Gastroesophageal sphincter (tissue), 4 donors: Measurements from ENCODE around the gene SLC25A12. TPM values are rescaled to one million over a fixed set of nuclear protein-coding genes. Genes with fewer than 3 reads are reported as not detected.
A peak's percentile ranks its signal among the peaks of the same experiment; 100 is the strongest.

Experiments
- ATAC-seq: fragments of 150-250 bp; one replicate; pipeline ENCODE4 v1.9.1; 2016; ENCODE audit warnings: mild to moderate bottlenecking, moderate library complexity
- H3K27ac ChIP-seq, 4 donors: fragments of 200-600 bp; sonication (generic) in 3 of 4; 1 replicate in 3 of 4; 2 replicates in 1 of 4; pipeline ENCODE4 v1.5.1; 2016 to 2019
- H3K27me3 ChIP-seq: fragments of 200-600 bp; sonication (generic); one replicate; pipeline ENCODE4 v1.5.1; 2019
- H3K36me3 ChIP-seq, 2 donors: fragments of 200-600 bp; sonication (generic); one replicate each; pipeline ENCODE4 v1.5.1; 2019; ENCODE audit warnings: control low read depth in 1 of 2
- H3K4me1 ChIP-seq, 3 donors: fragments of 200-600 bp; sonication (generic); 1 replicate in 2 of 3; 2 replicates in 1 of 3; pipeline ENCODE4 v1.5.1; 2016 to 2019; ENCODE audit warnings: control low read depth in 2 of 3
- H3K4me3 ChIP-seq, 2 donors: fragments of 200-600 bp; sonication (generic); one replicate each; pipeline ENCODE4 v1.5.1; 2019; ENCODE audit warnings: mild to moderate bottlenecking in 1 of 2, moderate library complexity in 1 of 2
- H3K9me3 ChIP-seq, 3 donors: fragments of 200-600 bp; sonication (generic); one replicate each; pipeline ENCODE4 v1.5.1; 2017 to 2019; ENCODE audit warnings: control low read depth in 2 of 3
- CTCF ChIP-seq, 4 experiments: fragments of 200-600 bp in 2 of 4; fragments of 450-650 bp in 2 of 4; sonication (generic) in 1 of 4; IDR thresholded peaks; one replicate each; pipeline ENCODE4 v1.5.1; 2017 to 2019; ENCODE audit warnings: antibody characterized with exemption in 4 of 4, mild to moderate bottlenecking in 2 of 4, moderate library complexity in 2 of 4
- EP300 ChIP-seq: sonication (generic); formaldehyde crosslinking; IDR thresholded peaks from one replicate; pipeline ENCODE4 v1.6.1; 2017; ENCODE audit warnings: antibody characterized with exemption, mild to moderate bottlenecking
- POLR2A ChIP-seq, 2 donors: fragments of 450-650 bp; IDR thresholded peaks; one replicate each; pipeline ENCODE4 v1.6.1; 2017; ENCODE audit warnings: antibody characterized with exemption in 2 of 2, mild to moderate bottlenecking in 2 of 2, moderate library complexity in 1 of 2
- POLR2AphosphoS5 ChIP-seq: sonication (generic); formaldehyde crosslinking; IDR thresholded peaks from one replicate; pipeline ENCODE4 v1.6.1; 2017; ENCODE audit warnings: antibody characterized with exemption
- WGBS, 2 donors: methylation state at CpG; one replicate each; pipeline ENCODE4 v1.1.5; 2018; ENCODE audit warnings: low coverage in 1 of 2; 5-methylcytosine and 5-hydroxymethylcytosine counted together
- total RNA-seq, 4 donors: library from RNA; depleted of rRNA; stranded (reverse); fragments of >200 nt; gene quantifications; one replicate each; pipeline ENCODE4 v1.1.0, GENCODE V29; 2016

SLC25A12 gene
- total RNA-seq, 4 donors from 2014 or later = 54.9 to 82.7 (median 70.5) TPM

- H3K36me3 ChIP-seq = peaks cover 3 to 97% of the 10 kb centered on the region in 2 donors
- H3K27ac ChIP-seq = no peak overlapping the region
- H3K4me1 ChIP-seq = no peaks in the 10 kb centered on the region
- no peaks in the 10 kb centered on the region for H3K9me3 ChIP-seq
- TF ChIP-seq EP300 (no peak), CTCF (IDR thresholded peaks at IDR 0.05) (no peak), POLR2A (IDR thresholded peaks at IDR 0.05) (no peak), POLR2AphosphoS5 (no peak)
- ATAC-seq = no peak
- WGBS, 2 donors = 69 to 96% methylated on average over 2 to 3 of the region's 3 CpGs
- H3K27me3 ChIP-seq = no peaks in the 10 kb centered on the region
- H3K4me3 ChIP-seq = no peak overlapping the region
These were observed 64.0 kb downstream of the SLC25A12 start for GRCh38 chr2:171830039-171830438.

GRCh38 chr2:171824086-171824485 lies 70.0 kb downstream of the SLC25A12 start:
- Histone ChIP-seq H3K4me3 (no peak overlapping the region), H3K4me1 (no peaks in the 10 kb centered on the region), H3K27ac (no peak overlapping the region), H3K9me3 (no peaks in the 10 kb centered on the region), H3K36me3 (peaks cover 3 to 65% of the 10 kb centered on the region in 2 donors), H3K27me3 (no peaks in the 10 kb centered on the region)
- peak; percentile 60 for ATAC-seq
- WGBS, 2 donors = 80 to 90% methylated on average over 1 of the region's 1 CpG
- TF ChIP-seq POLR2A (IDR thresholded peaks at IDR 0.05) = no peak
- TF ChIP-seq CTCF (IDR thresholded peaks at IDR 0.05) = no peak
- TF ChIP-seq POLR2AphosphoS5 = no peak
- TF ChIP-seq EP300 = no peak

GRCh38 chr2:171822525-171823322 lies 71.3 kb downstream of the SLC25A12 start:
- peaks cover 3 to 53% of the 10 kb centered on the region in 2 donors for H3K36me3 ChIP-seq
- no peaks in the 10 kb centered on the region for H3K27me3 ChIP-seq
- 100% methylated on average over 1 of the region's 1 CpG; no CpG with 5 or more reads in 1 of the 2 donors for WGBS, 2 donors
- no peak for ATAC-seq
- no peaks in the 10 kb centered on the region for H3K9me3 ChIP-seq
- H3K4me1 ChIP-seq = no peaks in the 10 kb centered on the region
- no peak overlapping the region for H3K27ac ChIP-seq
- TF ChIP-seq CTCF (IDR thresholded peaks at IDR 0.05) (no peak), POLR2AphosphoS5 (no peak), EP300 (no peak), POLR2A (IDR thresholded peaks at IDR 0.05) (no peak)
- H3K4me3 ChIP-seq = no peak overlapping the region

GRCh38 chr2:171819453-171819852 lies 74.6 kb downstream of the SLC25A12 start:
- no peak overlapping the region for H3K27ac ChIP-seq
- no peak overlapping the region for H3K4me3 ChIP-seq
- WGBS, 2 donors = 86 to 93% methylated on average over 1 of the region's 1 CpG
- no peak for TF ChIP-seq POLR2A (IDR thresholded peaks at IDR 0.05)
- no peak for TF ChIP-seq EP300
- TF ChIP-seq POLR2AphosphoS5 = no peak
- no peak for TF ChIP-seq CTCF (IDR thresholded peaks at IDR 0.05)
- peaks cover 0 to 36% of the 10 kb centered on the region in 2 donors for H3K36me3 ChIP-seq
- no peaks in the 10 kb centered on the region for H3K27me3 ChIP-seq
- no peaks in the 10 kb centered on the region for H3K9me3 ChIP-seq
- no peak for ATAC-seq
- H3K4me1 ChIP-seq = no peaks in the 10 kb centered on the region

- Histone ChIP-seq H3K4me1 (peaks cover 0 to 13% (median 0%) of the 10 kb centered on the region in 3 donors), H3K27me3 (no peaks in the 10 kb centered on the region), H3K9me3 (no peaks in the 10 kb centered on the region), H3K4me3 (no peak overlapping the region), H3K27ac (no peak overlapping the region), H3K36me3 (peaks cover 0 to 40% of the 10 kb centered on the region in 2 donors)
- TF ChIP-seq POLR2A (IDR thresholded peaks at IDR 0.05) (no peak), EP300 (no peak), CTCF (IDR thresholded peaks at IDR 0.05) (no peak)
- ATAC-seq = no peak
- 74 to 77% methylated on average over 5 of the region's 5 CpGs for WGBS, 2 donors
These were observed 79.2 kb downstream of the SLC25A12 start for GRCh38 chr2:171814883-171815282.
